ENCODE measurements around the gene CEBPE. TPM values are rescaled to one million over a fixed set of nuclear protein-coding genes. Genes with fewer than 3 reads are reported as not detected.

Gene CEBPE
- polyA plus RNA-seq, 1 experiment, result not detected

DNA sequence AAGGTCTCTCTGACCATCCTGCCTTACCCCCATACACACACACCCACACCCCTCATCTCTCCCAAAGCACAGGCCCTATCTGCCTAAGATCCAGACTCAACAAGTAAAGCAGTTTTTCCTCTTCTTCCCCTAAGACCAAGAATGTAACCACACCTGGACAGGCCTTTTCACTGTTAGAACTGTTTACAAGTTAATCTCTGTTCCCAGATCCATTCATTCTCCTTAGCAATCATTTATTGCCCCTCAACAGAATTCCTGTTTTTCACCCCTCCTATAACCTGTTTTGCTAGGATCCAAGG lies 12.4 kb downstream of the CEBPE start:
- Histone ChIP-seq H3K27me3 (ENCODE audit: control insufficient read depth, insufficient read depth, low read length) (no peaks in the 10 kb centered on the region), H3K9me3 (ENCODE audit: control insufficient read depth, insufficient read depth, low read length) (peaks cover 4% of the 10 kb centered on the region; the same call in 1 of the 2 replicates), H3K4me3 (ENCODE audit: low read depth, low read length) (no peak overlapping the region), H3K27ac (ENCODE audit: low read depth, low read length) (no peak overlapping the region)
- no peak for TF ChIP-seq CTCF (IDR thresholded peaks at IDR 0.05; ENCODE audit: low read depth, low read length)
- DNase-seq (ENCODE audit: low read depth, low spot score), result no peak
- POLR2A ChIA-PET, result interaction anchor here (0.8 kb wide), 1 partner anchor 12 kb away, joined by 3 read pairs; the partner anchor contains the start of genes ACIN1 and C14orf119
- CTCF ChIA-PET, result interaction anchor here (0.6 to 2.2 kb wide), 7 partner anchors 23 to 123 kb away, joined by 3 to 15 read pairs (median 5); no protein-coding TSS in a partner anchor

GRCh38 chr14:23105348-23105824 lies 13.7 kb downstream of the CEBPE start:
- Histone ChIP-seq H3K4me3 (ENCODE audit: low read depth, low read length) (no peak overlapping the region), H3K9me3 (ENCODE audit: control insufficient read depth, insufficient read depth, low read length) (peaks cover 4% of the 10 kb centered on the region; the same call in 1 of the 2 replicates), H3K27me3 (ENCODE audit: control insufficient read depth, insufficient read depth, low read length) (no peaks in the 10 kb centered on the region), H3K27ac (ENCODE audit: low read depth, low read length) (no peak overlapping the region)
- ChIA-PET CTCF (interaction anchor here (0.7 to 2.2 kb wide), 4 partner anchors 15 to 119 kb away, joined by 10 to 15 read pairs (median 12); no protein-coding TSS in a partner anchor), POLR2A (no interaction called here)
- no peak for DNase-seq (ENCODE audit: low read depth, low spot score)
- no peak for TF ChIP-seq CTCF (IDR thresholded peaks at IDR 0.05; ENCODE audit: low read depth, low read length)

GRCh38 chr14:23104591-23105347 lies 14.3 kb downstream of the CEBPE start, which contains the start of gene CIROP:
Gene CIROP, minus strand, starts transcription at chr14:23104989. Its CDS starts 69 bp downstream, at chr14:23104920.
- ChIA-PET POLR2A (interaction anchor here (0.9 kb wide), 1 partner anchor 10 kb away, joined by 5 read pairs; the partner anchor contains the start of genes ACIN1 and C14orf119), CTCF (interaction anchor here (1.3 to 5.6 kb wide), 2 partner anchors 35 to 36 kb away, joined by 3 to 35 read pairs; no protein-coding TSS in a partner anchor)
- no peak within 1 kb of the TSS for H3K27ac ChIP-seq (ENCODE audit: low read depth, low read length)
- peak within 1 kb of the TSS; percentile 1; the same call in 1 of the 2 replicates for H3K4me3 ChIP-seq (ENCODE audit: low read depth, low read length)
- H3K9me3 ChIP-seq (ENCODE audit: control insufficient read depth, insufficient read depth, low read length), result peaks cover 4% of the 10 kb centered on the region; the same call in 1 of the 2 replicates
- H3K27me3 ChIP-seq (ENCODE audit: control insufficient read depth, insufficient read depth, low read length), result no peaks in the 10 kb centered on the region
- TF ChIP-seq CTCF (IDR thresholded peaks at IDR 0.05; ENCODE audit: low read depth, low read length), result no peak
- no peak for DNase-seq (ENCODE audit: low read depth, low spot score)

- TF ChIP-seq CTCF (IDR thresholded peaks at IDR 0.05; ENCODE audit: low read depth, low read length), result no peak
- DNase-seq (ENCODE audit: low read depth, low spot score), result no peak
- CTCF ChIA-PET, result interaction anchor here (1.0 to 5.6 kb wide), 3 partner anchors 13 to 36 kb away, joined by 3 to 35 read pairs (median 9); no protein-coding TSS in a partner anchor
- Histone ChIP-seq H3K27me3 (ENCODE audit: control insufficient read depth, insufficient read depth, low read length) (no peaks in the 10 kb centered on the region), H3K27ac (ENCODE audit: low read depth, low read length) (no peak overlapping the region), H3K4me3 (ENCODE audit: low read depth, low read length) (peak overlapping the region; percentile 1; the same call in 1 of the 2 replicates), H3K9me3 (ENCODE audit: control insufficient read depth, insufficient read depth, low read length) (peaks cover 4% of the 10 kb centered on the region; the same call in 1 of the 2 replicates)
- POLR2A ChIA-PET, result interaction anchor here (0.9 kb wide), 1 partner anchor 9 kb away, joined by 5 read pairs; the partner anchor contains the start of genes ACIN1 and C14orf119
These were observed 14.9 kb downstream of the CEBPE start for GRCh38 chr14:23104070-23104590.

All from AG04450 (cell line).